ENCODE data around the gene TCAP.
"Not testable (repeated sequence)": the region's sequence is repeated elsewhere in the genome, so short reads cannot be mapped to it uniquely, and the experiment has no call there.

TCAP gene

DNA sequence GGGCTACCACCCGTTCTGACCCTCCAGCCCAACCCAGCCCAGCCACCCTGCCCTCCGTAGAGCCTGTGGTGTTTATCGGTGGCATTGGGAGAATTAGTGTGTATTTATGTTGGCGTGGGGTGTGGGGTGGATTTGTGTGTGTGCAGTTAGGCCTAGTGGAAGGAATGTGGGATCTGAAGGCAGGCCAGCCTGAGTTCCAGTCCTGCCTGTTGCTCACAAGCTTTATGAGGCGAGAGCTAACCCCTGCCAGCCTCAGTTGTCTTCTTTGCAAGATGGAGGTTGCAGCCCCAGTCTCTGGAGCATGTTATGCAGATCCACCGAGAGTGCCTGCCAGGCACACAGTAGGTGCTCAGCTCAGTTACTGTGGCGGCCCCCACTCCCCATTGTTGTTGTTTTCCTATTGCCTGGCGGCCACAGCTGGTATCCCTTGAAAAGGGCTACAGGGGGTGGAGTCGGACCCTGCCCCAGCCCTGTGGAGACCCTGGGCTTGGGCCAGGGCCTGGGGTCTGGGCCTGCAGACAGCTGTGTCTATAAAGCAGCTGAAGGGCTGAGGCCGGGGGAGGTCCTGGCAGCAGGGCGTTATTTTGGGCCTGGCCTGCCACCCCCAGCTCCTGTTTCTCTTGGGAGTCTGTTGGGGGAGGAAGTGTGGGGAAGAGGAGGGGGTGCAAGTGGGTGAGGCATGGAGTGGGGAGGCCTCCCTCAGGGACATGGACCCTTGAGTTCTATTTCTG lies 39.8 kb downstream of the TCAP start:
- no peak for DNase-seq

DNA sequence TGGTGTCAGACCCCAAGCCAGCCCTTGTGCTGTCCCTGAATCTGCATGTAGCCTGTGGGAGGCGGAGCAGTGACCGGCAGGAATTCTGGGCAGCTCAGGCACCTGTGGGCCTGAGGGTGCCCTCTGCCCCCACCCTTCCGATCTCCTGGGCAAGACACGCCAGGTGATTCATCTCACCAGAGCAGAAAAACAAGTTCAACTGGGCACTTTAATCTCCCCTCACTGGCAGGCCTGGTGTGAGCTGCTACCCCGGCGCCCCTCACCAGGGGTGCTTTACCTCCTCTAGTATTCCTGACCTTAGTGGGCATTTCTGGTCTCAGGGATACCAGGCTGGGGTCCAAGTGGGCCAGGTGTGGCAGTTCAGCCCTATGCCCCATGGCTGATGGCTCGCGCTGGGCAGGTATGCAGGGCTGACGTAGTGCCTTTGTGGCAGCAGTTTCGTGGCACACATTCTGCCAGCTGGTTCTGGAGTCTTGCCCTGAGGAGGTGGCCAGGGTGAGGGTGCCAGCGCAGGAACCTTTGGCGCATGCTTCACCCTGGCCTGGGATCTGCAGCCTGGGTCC lies 40.7 kb downstream of the TCAP start:
- DNase-seq, result no peak

DNA sequence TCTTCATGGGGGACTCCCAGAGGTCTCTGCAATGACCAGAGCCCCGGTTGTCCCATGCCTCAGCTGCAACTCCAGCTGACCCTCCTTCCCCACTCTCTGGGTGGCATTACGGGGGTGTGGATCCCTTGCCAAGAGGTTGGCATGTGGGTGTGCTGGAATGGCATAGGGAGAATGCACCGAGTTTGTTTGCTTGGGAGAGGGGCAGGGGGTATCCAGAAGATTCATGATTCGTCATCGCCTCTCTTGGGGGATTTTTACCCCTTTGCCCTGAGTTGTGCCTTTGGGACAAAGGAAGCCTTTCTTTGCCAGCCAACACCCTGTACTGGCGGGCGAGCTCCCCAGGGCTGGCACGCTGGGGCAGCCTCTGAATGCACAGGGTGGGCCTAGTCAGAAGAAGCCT lies 41.2 kb downstream of the TCAP start:
- DNase-seq, result no peak

GRCh38 chr17:39706921-39707337 lies 41.8 kb downstream of the TCAP start:
- no peak for DNase-seq

- no peak for DNase-seq
Measured at GRCh38 chr17:39709319-39709997, 44.3 kb downstream of the TCAP start.

DNA sequence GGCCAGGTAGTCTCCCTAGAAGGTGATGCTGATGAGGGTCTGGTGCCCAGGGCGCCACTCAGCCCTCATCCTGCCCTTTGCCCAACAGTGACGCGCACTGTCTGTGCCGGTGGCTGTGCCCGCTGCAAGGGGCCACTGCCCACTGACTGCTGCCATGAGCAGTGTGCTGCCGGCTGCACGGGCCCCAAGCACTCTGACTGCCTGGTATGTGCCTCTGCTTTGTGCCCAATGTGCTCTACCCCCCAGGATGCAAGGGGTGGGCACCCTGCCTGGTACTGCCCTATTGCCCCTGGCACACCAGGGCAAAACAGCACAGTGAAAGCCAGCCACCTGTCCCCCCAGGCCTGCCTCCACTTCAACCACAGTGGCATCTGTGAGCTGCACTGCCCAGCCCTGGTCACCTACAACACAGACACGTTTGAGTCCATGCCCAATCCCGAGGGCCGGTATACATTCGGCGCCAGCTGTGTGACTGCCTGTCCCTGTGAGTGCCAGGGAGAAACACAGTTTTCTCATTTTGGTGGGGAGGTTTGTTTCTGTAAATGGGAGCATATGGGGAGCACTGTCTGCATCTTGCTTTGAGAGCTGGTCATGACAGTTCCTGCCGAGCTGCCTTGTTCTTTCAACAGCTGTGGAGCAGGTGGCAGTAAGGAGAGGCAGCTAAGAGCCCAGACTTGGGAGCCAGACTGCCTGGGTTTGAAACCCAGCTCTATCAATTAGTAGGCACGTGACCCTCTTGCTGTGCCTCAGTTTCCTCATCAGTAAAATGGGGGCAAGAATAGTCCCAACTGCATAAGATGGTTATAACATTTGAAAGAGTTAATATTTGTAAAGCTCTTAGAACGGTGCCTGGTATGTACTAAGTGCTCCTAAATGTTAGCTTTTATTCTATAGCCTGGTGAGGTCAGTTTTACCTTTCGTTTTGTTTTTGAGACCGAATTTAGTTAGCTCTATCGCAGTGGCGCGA lies 45.1 kb downstream of the TCAP start:
- DNase-seq, result no peak

GRCh38 chr17:39711071-39711470 lies 45.9 kb downstream of the TCAP start:
- DNase-seq, result not testable (repeated sequence)

DNA sequence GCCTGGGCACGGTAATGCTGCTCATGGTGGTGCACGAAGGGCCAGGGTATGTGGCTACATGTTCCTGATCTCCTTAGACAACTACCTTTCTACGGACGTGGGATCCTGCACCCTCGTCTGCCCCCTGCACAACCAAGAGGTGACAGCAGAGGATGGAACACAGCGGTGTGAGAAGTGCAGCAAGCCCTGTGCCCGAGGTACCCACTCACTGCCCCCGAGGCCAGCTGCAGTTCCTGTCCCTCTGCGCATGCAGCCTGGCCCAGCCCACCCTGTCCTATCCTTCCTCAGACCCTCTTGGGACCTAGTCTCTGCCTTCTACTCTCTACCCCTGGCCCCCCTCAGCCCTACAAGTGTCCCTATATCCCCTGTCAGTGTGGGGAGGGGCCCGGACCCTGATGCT lies 46.7 kb downstream of the TCAP start:
- no peak for DNase-seq

DNA sequence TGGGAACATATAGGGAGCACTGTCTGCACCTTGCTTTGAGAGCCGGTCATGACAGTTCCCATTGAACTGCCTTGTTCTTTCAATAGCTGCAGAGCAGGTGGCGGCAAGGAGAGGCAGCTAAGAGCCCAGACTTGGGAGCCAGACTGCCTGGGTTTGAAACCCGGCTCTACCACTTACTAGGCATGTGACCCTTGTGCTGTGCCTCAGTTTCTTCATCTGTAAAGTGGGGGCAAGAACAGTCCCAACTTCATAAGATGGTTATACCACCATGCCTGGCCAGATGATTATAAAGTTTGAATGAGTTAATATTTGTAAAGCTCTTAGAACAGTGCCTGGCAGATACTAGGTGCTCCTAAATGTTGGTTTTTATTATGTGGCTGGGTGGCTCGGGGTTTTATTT lies 49.1 kb downstream of the TCAP start:
- DNase-seq, result no peak

DNA sequence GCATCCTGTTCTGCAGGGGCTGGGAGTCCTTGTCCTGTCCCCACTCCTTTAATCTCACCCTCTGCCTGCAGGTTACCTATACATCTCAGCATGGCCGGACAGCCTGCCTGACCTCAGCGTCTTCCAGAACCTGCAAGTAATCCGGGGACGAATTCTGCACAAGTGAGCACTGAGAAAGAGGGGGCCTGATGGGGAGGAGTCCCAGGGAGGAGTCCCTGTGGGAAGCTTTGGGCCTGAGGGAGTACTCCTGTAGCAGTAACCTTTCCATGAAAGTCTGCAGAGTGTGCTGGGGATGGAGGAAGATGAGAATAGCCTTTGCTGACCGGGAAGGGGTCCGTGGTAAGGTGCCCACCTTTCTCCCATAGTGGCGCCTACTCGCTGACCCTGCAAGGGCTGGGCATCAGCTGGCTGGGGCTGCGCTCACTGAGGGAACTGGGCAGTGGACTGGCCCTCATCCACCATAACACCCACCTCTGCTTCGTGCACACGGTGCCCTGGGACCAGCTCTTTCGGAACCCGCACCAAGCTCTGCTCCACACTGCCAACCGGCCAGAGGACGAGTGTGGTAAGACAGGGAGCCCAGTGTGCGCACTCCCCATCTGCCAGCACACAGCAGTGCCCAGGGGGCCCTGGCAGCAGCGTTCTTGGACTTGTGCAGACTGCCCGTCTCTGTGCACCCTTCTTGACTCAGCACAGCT lies 50.4 kb downstream of the TCAP start:
- DNase-seq, result no peak

Data from right kidney (tissue), 1 donor.